ENCODE results near the gene GPC2.
A peak's percentile ranks its signal among the peaks of the same experiment; 100 is the strongest.

The GPC2 gene

GRCh38 chr7:100171087-100171681 is 6.0 kb downstream of the GPC2 start:
- Histone ChIP-seq H3K9me3 (ENCODE audit: control insufficient read depth in 2 of 2, low read length in 2 of 2) (no peaks in the 10 kb centered on the region), H3K27ac (ENCODE audit: low read depth in 2 of 2, low read length in 2 of 2) (no peak overlapping the region), H3K4me1 (ENCODE audit: control insufficient read depth in 2 of 2, insufficient read depth in 2 of 2, low read length in 2 of 2) (peaks cover 26 to 27% of the 10 kb centered on the region in 2 donors), H3K27me3 (ENCODE audit: control insufficient read depth in 2 of 2, insufficient read depth in 2 of 2, low read length in 2 of 2) (peaks cover 0 to 2% of the 10 kb centered on the region in 2 donors), H3K9ac (ENCODE audit: low read depth in 1 of 2, low read length in 2 of 2) (peak overlapping the region in 1 of 2 donors; percentile 55), H3K36me3 (ENCODE audit: control insufficient read depth in 2 of 2, insufficient read depth in 2 of 2, low read length in 2 of 2) (no peaks in the 10 kb centered on the region), H3K4me3 (ENCODE audit: low read length in 2 of 2) (peak overlapping the region; percentile 31 to 42)

- Histone ChIP-seq H3K9ac (ENCODE audit: low read depth in 1 of 2, low read length in 2 of 2) (no peak overlapping the region), H3K4me3 (ENCODE audit: low read length in 2 of 2) (no peak overlapping the region), H3K9me3 (ENCODE audit: control insufficient read depth in 2 of 2, low read length in 2 of 2) (no peaks in the 10 kb centered on the region), H3K27me3 (ENCODE audit: control insufficient read depth in 2 of 2, insufficient read depth in 2 of 2, low read length in 2 of 2) (peaks cover 0 to 2% of the 10 kb centered on the region in 2 donors), H3K27ac (ENCODE audit: low read depth in 2 of 2, low read length in 2 of 2) (no peak overlapping the region), H3K36me3 (ENCODE audit: control insufficient read depth in 2 of 2, insufficient read depth in 2 of 2, low read length in 2 of 2) (no peaks in the 10 kb centered on the region), H3K4me1 (ENCODE audit: control insufficient read depth in 2 of 2, insufficient read depth in 2 of 2, low read length in 2 of 2) (peaks cover 26 to 27% of the 10 kb centered on the region in 2 donors)
Measured at GRCh38 chr7:100170101-100170897, 6.9 kb downstream of the GPC2 start.

- Histone ChIP-seq H3K27ac (ENCODE audit: low read depth in 2 of 2, low read length in 2 of 2) (no peak overlapping the region), H3K4me3 (ENCODE audit: low read length in 2 of 2) (no peak overlapping the region), H3K27me3 (ENCODE audit: control insufficient read depth in 2 of 2, insufficient read depth in 2 of 2, low read length in 2 of 2) (peaks cover 0 to 2% of the 10 kb centered on the region in 2 donors), H3K9ac (ENCODE audit: low read depth in 1 of 2, low read length in 2 of 2) (no peak overlapping the region), H3K4me1 (ENCODE audit: control insufficient read depth in 2 of 2, insufficient read depth in 2 of 2, low read length in 2 of 2) (peaks cover 26 to 27% of the 10 kb centered on the region in 2 donors), H3K9me3 (ENCODE audit: control insufficient read depth in 2 of 2, low read length in 2 of 2) (no peaks in the 10 kb centered on the region), H3K36me3 (ENCODE audit: control insufficient read depth in 2 of 2, insufficient read depth in 2 of 2, low read length in 2 of 2) (no peaks in the 10 kb centered on the region)
Measured at GRCh38 chr7:100169147-100169850, 7.9 kb downstream of the GPC2 start.

GRCh38 chr7:100167912-100168323 is 9.3 kb downstream of the GPC2 start:
- Histone ChIP-seq H3K27me3 (ENCODE audit: control insufficient read depth in 2 of 2, insufficient read depth in 2 of 2, low read length in 2 of 2) (peaks cover 0 to 2% of the 10 kb centered on the region in 2 donors), H3K27ac (ENCODE audit: low read depth in 2 of 2, low read length in 2 of 2) (peak overlapping the region; percentile 69 to 70), H3K9ac (ENCODE audit: low read depth in 1 of 2, low read length in 2 of 2) (peak overlapping the region; percentile 54 to 59), H3K4me1 (ENCODE audit: control insufficient read depth in 2 of 2, insufficient read depth in 2 of 2, low read length in 2 of 2) (peaks cover 29 to 35% of the 10 kb centered on the region in 2 donors), H3K9me3 (ENCODE audit: control insufficient read depth in 2 of 2, low read length in 2 of 2) (no peaks in the 10 kb centered on the region), H3K4me3 (ENCODE audit: low read length in 2 of 2) (peak overlapping the region; percentile 65 to 74), H3K36me3 (ENCODE audit: control insufficient read depth in 2 of 2, insufficient read depth in 2 of 2, low read length in 2 of 2) (no peaks in the 10 kb centered on the region)

- peak overlapping the region; percentile 54 to 59 for H3K9ac ChIP-seq (ENCODE audit: low read depth in 1 of 2, low read length in 2 of 2)
Measured at GRCh38 chr7:100166970-100167911, 9.9 kb downstream of the GPC2 start.

GRCh38 chr7:100166317-100166940 is 10.8 kb downstream of the GPC2 start:
- Histone ChIP-seq H3K4me1 (ENCODE audit: control insufficient read depth in 2 of 2, insufficient read depth in 2 of 2, low read length in 2 of 2) (peaks cover 26 to 36% of the 10 kb centered on the region in 2 donors), H3K36me3 (ENCODE audit: control insufficient read depth in 2 of 2, insufficient read depth in 2 of 2, low read length in 2 of 2) (no peaks in the 10 kb centered on the region), H3K27me3 (ENCODE audit: control insufficient read depth in 2 of 2, insufficient read depth in 2 of 2, low read length in 2 of 2) (peaks cover 0 to 2% of the 10 kb centered on the region in 2 donors), H3K9ac (ENCODE audit: low read depth in 1 of 2, low read length in 2 of 2) (no peak overlapping the region), H3K9me3 (ENCODE audit: control insufficient read depth in 2 of 2, low read length in 2 of 2) (no peaks in the 10 kb centered on the region), H3K4me3 (ENCODE audit: low read length in 2 of 2) (no peak overlapping the region), H3K27ac (ENCODE audit: low read depth in 2 of 2, low read length in 2 of 2) (no peak overlapping the region)

More at GRCh38 chr7:100166970-100167911, 9.9 kb downstream of the GPC2 start:
- H3K4me1 ChIP-seq (ENCODE audit: control insufficient read depth in 2 of 2, insufficient read depth in 2 of 2, low read length in 2 of 2) = peaks cover 32 to 36% of the 10 kb centered on the region in 2 donors
- peak overlapping the region; percentile 65 to 74 for H3K4me3 ChIP-seq (ENCODE audit: low read length in 2 of 2)
- H3K27me3 ChIP-seq (ENCODE audit: control insufficient read depth in 2 of 2, insufficient read depth in 2 of 2, low read length in 2 of 2) = peaks cover 0 to 2% of the 10 kb centered on the region in 2 donors
- H3K9me3 ChIP-seq (ENCODE audit: control insufficient read depth in 2 of 2, low read length in 2 of 2) = no peaks in the 10 kb centered on the region
- H3K27ac ChIP-seq (ENCODE audit: low read depth in 2 of 2, low read length in 2 of 2) = peak overlapping the region in 1 of 2 donors; percentile 69
- no peaks in the 10 kb centered on the region for H3K36me3 ChIP-seq (ENCODE audit: control insufficient read depth in 2 of 2, insufficient read depth in 2 of 2, low read length in 2 of 2)

GRCh38 chr7:100163871-100164270 is 13.3 kb downstream of the GPC2 start:
- H3K27me3 ChIP-seq (ENCODE audit: control insufficient read depth in 2 of 2, insufficient read depth in 2 of 2, low read length in 2 of 2) = peaks cover 0 to 2% of the 10 kb centered on the region in 2 donors
- H3K4me1 ChIP-seq (ENCODE audit: control insufficient read depth in 2 of 2, insufficient read depth in 2 of 2, low read length in 2 of 2) = peaks cover 27 to 35% of the 10 kb centered on the region in 2 donors
- no peak overlapping the region for H3K9ac ChIP-seq (ENCODE audit: low read depth in 1 of 2, low read length in 2 of 2)
- H3K9me3 ChIP-seq (ENCODE audit: control insufficient read depth in 2 of 2, low read length in 2 of 2) = no peaks in the 10 kb centered on the region
- H3K36me3 ChIP-seq (ENCODE audit: control insufficient read depth in 2 of 2, insufficient read depth in 2 of 2, low read length in 2 of 2) = no peaks in the 10 kb centered on the region
- no peak overlapping the region for H3K27ac ChIP-seq (ENCODE audit: low read depth in 2 of 2, low read length in 2 of 2)
- H3K4me3 ChIP-seq (ENCODE audit: low read length in 2 of 2) = no peak overlapping the region

- peaks cover 0 to 2% of the 10 kb centered on the region in 2 donors for H3K27me3 ChIP-seq (ENCODE audit: control insufficient read depth in 2 of 2, insufficient read depth in 2 of 2, low read length in 2 of 2)
- H3K9me3 ChIP-seq (ENCODE audit: control insufficient read depth in 2 of 2, low read length in 2 of 2) = no peaks in the 10 kb centered on the region
- peak overlapping the region in 1 of 2 donors; percentile 2 for H3K9ac ChIP-seq (ENCODE audit: low read depth in 1 of 2, low read length in 2 of 2)
- no peaks in the 10 kb centered on the region for H3K36me3 ChIP-seq (ENCODE audit: control insufficient read depth in 2 of 2, insufficient read depth in 2 of 2, low read length in 2 of 2)
- peaks cover 23 to 31% of the 10 kb centered on the region in 2 donors for H3K4me1 ChIP-seq (ENCODE audit: control insufficient read depth in 2 of 2, insufficient read depth in 2 of 2, low read length in 2 of 2)
- peak overlapping the region; percentile 70 to 75 for H3K27ac ChIP-seq (ENCODE audit: low read depth in 2 of 2, low read length in 2 of 2)
- H3K4me3 ChIP-seq (ENCODE audit: low read length in 2 of 2) = no peak overlapping the region
Measured at GRCh38 chr7:100163006-100163531, 14.1 kb downstream of the GPC2 start.

GRCh38 chr7:100160067-100160466 is 17.1 kb downstream of the GPC2 start:
- no peaks in the 10 kb centered on the region for H3K27me3 ChIP-seq (ENCODE audit: control insufficient read depth in 2 of 2, insufficient read depth in 2 of 2, low read length in 2 of 2)
- H3K9ac ChIP-seq (ENCODE audit: low read depth in 1 of 2, low read length in 2 of 2) = no peak overlapping the region
- H3K27ac ChIP-seq (ENCODE audit: low read depth in 2 of 2, low read length in 2 of 2) = no peak overlapping the region
- no peaks in the 10 kb centered on the region for H3K9me3 ChIP-seq (ENCODE audit: control insufficient read depth in 2 of 2, low read length in 2 of 2)
- peaks cover 15 to 19% of the 10 kb centered on the region in 2 donors for H3K36me3 ChIP-seq (ENCODE audit: control insufficient read depth in 2 of 2, insufficient read depth in 2 of 2, low read length in 2 of 2)
- H3K4me1 ChIP-seq (ENCODE audit: control insufficient read depth in 2 of 2, insufficient read depth in 2 of 2, low read length in 2 of 2) = peaks cover 40 to 44% of the 10 kb centered on the region in 2 donors
- H3K4me3 ChIP-seq (ENCODE audit: low read length in 2 of 2) = no peak overlapping the region
